Ishikawa (cell line): ENCODE results near the gene MYO5B.

Source experiments
- CEBPB ChIP-seq: IDR thresholded peaks from 2 replicates; pipeline ENCODE4 v1.6.1; 2012
- CREB1 ChIP-seq: IDR thresholded peaks from 2 replicates; pipeline ENCODE4 v1.6.1; 2012; ENCODE audit warnings: low read depth
- EGR1 ChIP-seq: IDR thresholded peaks from 2 replicates; pipeline ENCODE4 v1.6.1; 2012
- EP300 ChIP-seq: IDR thresholded peaks from 2 replicates; pipeline ENCODE4 v1.6.1; 2012; ENCODE audit warnings: borderline replicate concordance
- FOXM1 ChIP-seq: IDR thresholded peaks from 2 replicates; pipeline ENCODE4 v1.6.1; 2012; ENCODE audit warnings: low read depth, borderline replicate concordance
- MAX ChIP-seq: IDR thresholded peaks from 2 replicates; pipeline ENCODE4 v1.6.1; 2012
- NFIC ChIP-seq: IDR thresholded peaks from 2 replicates; pipeline ENCODE4 v1.6.1; 2012
- RAD21 ChIP-seq: IDR thresholded peaks from 2 replicates; pipeline ENCODE4 v1.6.1; 2012; ENCODE audit warnings: low read depth
- REST ChIP-seq: IDR thresholded peaks from 2 replicates; pipeline ENCODE4 v1.6.1; 2012; ENCODE audit warnings: low read depth, mild to moderate bottlenecking
- TAF1 ChIP-seq: IDR thresholded peaks from 2 replicates; pipeline ENCODE4 v1.6.1; 2012; ENCODE audit warnings: low read depth, mild to moderate bottlenecking
- TCF12 ChIP-seq: IDR thresholded peaks from 2 replicates; pipeline ENCODE4 v1.6.1; 2012; ENCODE audit warnings: low read depth
- TEAD4 ChIP-seq: IDR thresholded peaks from 2 replicates; pipeline ENCODE4 v1.6.1; 2012
- USF1 ChIP-seq: IDR thresholded peaks from 2 replicates; pipeline ENCODE4 v1.6.1; 2012
- YY1 ChIP-seq: IDR thresholded peaks from 2 replicates; pipeline ENCODE4 v1.6.1; 2012; ENCODE audit warnings: low read depth
- ZBTB7A ChIP-seq: IDR thresholded peaks from 2 replicates; pipeline ENCODE4 v1.6.1; 2012; ENCODE audit warnings: low read depth

The MYO5B gene

GRCh38 chr18:50039746-50040145 lies 155.2 kb downstream of the MYO5B start:
- TF ChIP-seq TCF12 (no peak), CREB1 (no peak), USF1 (no peak), NFIC (no peak), TAF1 (no peak), MAX (no peak), FOXM1 (no peak), YY1 (no peak), TEAD4 (no peak), EGR1 (no peak), RAD21 (no peak), ZBTB7A (no peak), CEBPB (no peak)

GRCh38 chr18:50038448-50038847 lies 156.5 kb downstream of the MYO5B start:
- TF ChIP-seq EGR1, result no peak
- TF ChIP-seq TCF12, result no peak
- no peak for TF ChIP-seq EP300
- no peak for TF ChIP-seq YY1

- no peak for TF ChIP-seq ZBTB7A
- TF ChIP-seq TEAD4, result no peak
- TF ChIP-seq USF1, result no peak
- TF ChIP-seq FOXM1, result no peak
- TF ChIP-seq YY1, result no peak
- no peak for TF ChIP-seq NFIC
- no peak for TF ChIP-seq CEBPB
- TF ChIP-seq EP300, result no peak
Observed at GRCh38 chr18:50034029-50034428, 160.9 kb downstream of the MYO5B start.

- TF ChIP-seq TAF1 (no peak), EP300 (no peak), USF1 (no peak), FOXM1 (no peak), MAX (no peak), CREB1 (no peak), RAD21 (no peak), REST (no peak), TEAD4 (no peak), EGR1 (no peak), ZBTB7A (no peak), YY1 (no peak), CEBPB (no peak), TCF12 (no peak), NFIC (no peak)
Observed at GRCh38 chr18:50033004-50033403, 161.9 kb downstream of the MYO5B start.

GRCh38 chr18:50030146-50030545 lies 164.8 kb downstream of the MYO5B start:
- TF ChIP-seq CEBPB (no peak), TCF12 (no peak), MAX (no peak), YY1 (no peak), CREB1 (no peak), TEAD4 (no peak), ZBTB7A (no peak), REST (no peak), NFIC (no peak), EGR1 (no peak), RAD21 (no peak), EP300 (no peak), FOXM1 (no peak), TAF1 (no peak), USF1 (no peak)

GRCh38 chr18:50027996-50028395 lies 167.0 kb downstream of the MYO5B start:
- TF ChIP-seq USF1, result no peak
- no peak for TF ChIP-seq REST
- no peak for TF ChIP-seq CEBPB
- no peak for TF ChIP-seq YY1
- TF ChIP-seq TAF1, result no peak
- TF ChIP-seq TCF12, result no peak
- no peak for TF ChIP-seq EP300
- TF ChIP-seq ZBTB7A, result no peak
